COLO668 (cell line): ENCODE results near the gene WTAP.
"Not testable (repeated sequence)": the region's sequence is repeated elsewhere in the genome, so short reads cannot be mapped to it uniquely, and the experiment has no call there.

Source experiments
- DNase-seq: peaks from one replicate; lab custom pipeline; 2025; ENCODE audit not compliant: unreplicated experiment; lab: John Stamatoyannopoulos, UW

The WTAP gene

DNA sequence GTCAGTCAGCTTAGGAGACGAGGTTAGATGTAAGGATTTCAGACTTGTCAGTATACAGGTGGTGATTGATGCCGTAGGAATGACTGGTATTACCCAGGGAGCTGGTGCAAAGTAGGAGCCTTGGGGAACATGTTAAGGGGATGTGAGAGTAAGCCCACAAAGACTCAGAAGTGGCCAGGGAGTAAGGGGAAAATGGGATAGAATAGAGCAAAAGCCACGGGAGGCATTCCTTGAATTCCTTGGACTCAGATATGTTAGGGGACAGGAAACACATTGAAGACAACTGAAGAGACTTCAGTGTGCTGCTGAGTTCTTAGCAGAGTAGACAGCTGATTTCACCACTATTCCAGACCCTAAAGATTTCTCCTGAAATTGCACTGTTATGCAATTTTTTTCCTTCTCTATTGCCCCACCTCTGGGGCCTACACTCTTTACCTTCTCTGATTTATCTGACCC, 33.3 kb downstream of the WTAP start:
- DNase-seq, result no peak

DNA sequence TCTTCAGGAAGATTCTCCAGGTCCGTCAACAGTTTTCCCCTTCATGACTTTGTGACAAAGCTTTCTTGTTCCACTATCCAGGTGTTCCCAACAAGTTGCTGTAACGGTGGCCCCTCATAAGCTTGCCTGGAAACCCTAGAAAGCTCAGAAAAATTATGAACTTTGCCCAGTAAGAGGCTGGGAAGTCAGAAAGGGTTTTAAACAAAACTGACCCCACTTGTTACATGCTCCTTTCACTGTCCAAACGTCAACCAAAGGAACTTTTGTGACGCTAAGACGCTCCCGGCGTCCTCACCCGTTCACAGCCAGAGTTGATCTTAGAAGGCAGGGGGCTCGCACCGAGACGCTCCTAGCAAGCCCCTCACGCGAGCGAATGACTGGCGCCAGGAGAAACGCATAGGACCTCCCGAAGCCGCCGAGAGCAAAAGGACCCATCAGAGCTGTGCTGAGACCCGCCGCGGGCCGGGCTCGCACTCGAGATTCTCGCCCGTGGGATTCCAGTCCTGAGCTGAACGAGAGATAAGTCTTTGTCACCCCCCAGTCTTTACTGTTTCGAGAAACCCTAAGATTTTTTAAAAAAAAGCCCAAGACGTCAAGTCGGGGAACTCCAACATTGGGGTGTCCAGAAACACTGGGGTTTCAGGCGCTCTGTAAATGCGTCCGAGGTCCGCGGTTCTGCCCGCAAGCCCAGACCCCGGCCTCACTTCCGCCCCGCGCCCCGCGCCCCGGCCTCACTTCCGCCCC, 34.0 kb downstream of the WTAP start:
- peak; percentile 19 for DNase-seq

DNA sequence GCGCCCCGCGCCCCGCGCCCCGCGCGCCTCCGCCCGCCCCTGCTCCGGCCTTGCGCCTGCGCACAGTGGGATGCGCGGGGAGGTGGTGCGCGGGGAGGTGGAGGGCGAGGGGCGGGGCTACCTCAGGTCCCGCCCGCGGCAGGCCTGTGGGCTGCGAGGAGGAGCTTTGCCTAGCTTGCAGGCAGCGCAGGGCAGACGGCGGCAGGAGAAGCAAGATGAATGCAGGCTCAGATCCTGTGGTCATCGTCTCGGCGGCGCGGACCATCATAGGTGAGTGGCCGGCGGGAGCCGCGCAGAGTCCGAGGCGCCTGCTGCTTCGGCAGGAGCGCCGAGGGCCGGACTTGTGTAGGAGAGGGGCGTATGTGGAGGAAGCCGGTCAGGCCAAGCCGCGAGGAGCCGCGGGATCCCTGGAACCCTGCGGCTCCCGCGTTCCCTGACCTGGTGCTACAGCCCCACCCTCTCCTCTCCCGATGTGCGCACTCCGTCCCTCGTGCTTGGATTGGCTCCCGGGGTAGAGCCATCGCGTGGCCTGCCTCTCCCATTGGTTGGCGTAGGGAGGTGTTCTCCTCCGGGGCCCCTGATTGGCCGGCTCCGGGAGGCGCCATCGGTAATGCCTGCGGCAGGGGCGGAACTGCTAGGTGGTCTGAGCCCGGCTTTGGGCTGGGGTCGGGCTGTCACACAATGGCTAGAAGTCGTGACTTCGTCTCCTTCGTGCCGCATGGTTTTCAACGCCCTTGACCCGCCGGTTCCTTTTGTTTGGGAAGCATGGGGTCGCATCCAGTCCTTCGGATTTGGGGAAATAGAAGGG, 34.8 kb downstream of the WTAP start, which contains the start of gene ACAT2:
TSS of gene ACAT2 (plus strand) at position 173 of the 808 bp plus-strand sequence. CDS start at position 216, 43 bp downstream.
- peak; percentile 89 for DNase-seq

DNA sequence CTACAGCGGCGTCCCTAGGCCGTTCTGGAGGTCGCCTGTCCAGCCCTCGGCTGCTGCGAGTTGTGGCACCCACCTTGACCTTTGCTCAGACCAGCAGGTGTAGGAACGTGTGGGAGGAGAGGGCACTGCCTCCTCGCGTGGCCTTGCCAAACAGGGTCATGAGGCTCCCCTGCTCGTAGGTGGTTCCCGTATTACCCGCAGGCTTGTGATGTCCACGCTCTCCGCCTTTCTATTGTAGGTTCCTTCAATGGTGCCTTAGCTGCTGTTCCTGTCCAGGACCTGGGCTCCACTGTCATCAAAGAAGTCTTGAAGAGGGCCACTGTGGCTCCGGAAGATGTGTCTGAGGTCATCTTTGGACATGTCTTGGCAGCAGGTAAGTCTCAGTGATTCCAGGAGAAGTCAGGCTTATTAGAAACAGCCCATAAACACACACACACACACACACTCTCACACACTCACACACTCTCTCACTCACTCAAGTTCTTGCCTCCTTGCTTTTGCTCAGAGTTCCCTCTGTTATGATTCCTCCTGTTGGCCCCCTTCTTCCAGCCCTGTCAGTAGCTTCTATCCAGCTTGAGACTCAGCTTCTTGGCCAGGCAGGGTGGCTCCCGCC, 35.5 kb downstream of the WTAP start:
- no peak for DNase-seq

DNA sequence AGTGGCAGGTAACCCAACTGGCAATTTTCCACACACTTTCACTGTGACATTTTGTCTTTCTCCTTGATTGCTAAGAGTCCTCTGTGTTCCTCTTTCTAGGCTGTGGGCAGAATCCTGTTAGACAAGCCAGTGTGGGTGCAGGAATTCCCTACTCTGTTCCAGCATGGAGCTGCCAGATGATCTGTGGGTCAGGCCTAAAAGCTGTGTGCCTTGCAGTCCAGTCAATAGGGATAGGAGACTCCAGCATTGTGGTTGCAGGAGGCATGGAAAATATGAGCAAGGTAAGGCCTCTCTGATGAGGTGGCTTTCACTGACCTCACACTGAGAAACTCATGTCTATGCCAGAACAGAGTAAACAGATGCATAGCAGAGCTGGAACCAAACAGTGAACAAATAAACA, 39.6 kb downstream of the WTAP start:
- DNase-seq, result no peak

DNA sequence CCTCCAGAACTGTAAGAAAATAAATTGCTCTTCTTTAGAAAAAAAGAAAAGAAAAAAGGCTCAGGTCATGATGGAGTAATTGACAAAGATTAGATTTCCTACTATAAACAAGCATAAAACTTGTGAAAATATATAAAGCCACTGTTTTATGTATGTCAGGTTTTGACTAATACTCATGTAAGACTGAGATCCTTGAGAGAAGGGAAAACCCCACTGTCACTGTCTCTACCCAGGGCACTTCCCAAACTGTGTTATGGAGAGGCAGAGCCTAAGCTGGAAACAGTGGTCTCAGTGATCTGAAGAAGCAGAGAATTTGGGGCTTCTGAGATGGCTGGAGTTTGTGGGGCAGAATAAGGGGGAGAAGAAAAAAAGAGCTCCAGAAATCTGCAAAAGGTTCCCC, 42.2 kb downstream of the WTAP start:
- DNase-seq, result no peak

DNA sequence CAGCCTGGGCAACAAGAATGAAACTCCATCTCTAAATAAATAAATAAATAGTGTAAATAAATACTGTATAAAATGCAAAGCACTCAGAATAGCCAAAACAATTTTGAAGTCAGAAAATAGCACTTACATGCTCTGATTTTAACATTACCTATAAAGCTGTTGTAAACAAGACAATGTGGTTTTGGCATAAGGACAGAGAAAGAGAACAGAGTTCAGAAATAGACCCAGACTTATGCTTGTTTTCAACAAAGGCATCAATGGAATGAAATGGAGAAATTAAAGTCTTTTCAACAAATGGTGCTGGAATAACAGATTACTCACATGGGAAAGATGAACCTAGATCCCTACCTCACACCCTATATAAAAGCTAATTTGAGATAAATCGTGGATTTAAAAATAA, 44.9 kb downstream of the WTAP start:
- DNase-seq, result no peak

DNA sequence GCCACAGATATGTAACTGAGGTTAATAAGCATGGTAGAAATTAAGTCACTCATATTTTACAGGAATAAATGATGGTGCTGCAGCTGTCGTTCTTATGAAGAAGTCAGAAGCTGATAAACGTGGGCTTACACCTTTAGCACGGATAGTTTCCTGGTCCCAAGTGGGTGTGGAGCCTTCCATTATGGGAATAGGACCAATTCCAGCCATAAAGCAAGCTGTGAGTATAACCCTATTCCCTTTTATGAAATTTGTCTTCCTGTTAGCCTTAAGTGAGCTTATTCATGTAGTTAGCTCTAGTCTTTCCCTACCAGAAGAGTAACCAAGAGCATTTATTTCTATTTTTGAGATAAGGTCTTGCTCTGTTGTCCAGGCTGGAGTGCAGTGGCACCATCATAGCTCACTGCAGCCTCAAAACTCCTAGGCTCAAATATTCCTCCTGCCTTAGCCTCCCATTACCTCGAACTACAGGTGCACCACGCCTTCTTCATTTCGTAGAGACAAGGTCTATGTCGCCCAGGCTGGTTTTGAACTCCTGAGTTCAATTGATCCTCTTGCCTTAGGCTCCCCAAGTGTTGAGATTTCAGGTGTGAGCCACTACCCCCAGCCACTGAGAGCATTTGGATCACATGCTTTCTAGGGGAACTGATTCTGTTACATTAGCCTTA, 50.1 kb downstream of the WTAP start:
- no peak for DNase-seq

DNA sequence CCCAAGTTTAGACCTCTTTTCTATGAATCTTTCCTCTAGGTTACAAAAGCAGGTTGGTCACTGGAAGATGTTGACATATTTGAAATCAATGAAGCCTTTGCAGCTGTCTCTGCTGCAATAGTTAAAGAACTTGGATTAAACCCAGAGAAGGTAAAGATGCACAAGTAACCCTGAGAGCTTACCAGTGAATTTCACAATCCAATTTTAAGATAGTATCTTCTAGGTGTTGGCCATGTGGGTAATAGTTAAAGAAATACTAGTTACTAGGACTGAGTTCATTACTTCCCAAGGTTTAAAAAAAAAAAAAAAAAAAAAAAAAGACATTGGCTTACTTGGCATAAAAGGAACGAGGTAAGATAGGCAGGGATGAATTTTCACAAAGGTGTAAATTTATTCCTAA, 50.8 kb downstream of the WTAP start:
- DNase-seq, result no peak

DNA sequence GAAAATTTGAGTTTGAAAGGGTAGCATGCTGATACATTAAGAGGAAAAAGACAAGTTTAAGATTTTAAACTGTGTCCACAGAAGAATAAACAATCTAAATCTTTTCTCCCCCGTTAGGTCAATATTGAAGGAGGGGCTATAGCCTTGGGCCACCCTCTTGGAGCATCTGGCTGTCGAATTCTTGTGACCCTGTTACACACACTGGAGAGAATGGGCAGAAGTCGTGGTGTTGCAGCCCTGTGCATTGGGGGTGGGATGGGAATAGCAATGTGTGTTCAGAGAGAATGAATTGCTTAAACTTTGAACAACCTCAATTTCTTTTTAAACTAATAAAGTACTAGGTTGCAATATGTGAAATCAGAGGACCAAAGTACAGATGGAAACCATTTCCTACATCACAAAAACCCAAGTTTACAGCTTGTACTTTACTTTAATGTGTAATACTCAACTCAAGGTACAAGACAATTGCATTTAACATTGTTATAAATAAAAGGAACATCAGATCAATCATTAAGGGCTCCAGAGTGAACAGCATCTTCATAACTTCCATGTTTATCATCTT, 51.3 kb downstream of the WTAP start:
- no peak for DNase-seq

DNA sequence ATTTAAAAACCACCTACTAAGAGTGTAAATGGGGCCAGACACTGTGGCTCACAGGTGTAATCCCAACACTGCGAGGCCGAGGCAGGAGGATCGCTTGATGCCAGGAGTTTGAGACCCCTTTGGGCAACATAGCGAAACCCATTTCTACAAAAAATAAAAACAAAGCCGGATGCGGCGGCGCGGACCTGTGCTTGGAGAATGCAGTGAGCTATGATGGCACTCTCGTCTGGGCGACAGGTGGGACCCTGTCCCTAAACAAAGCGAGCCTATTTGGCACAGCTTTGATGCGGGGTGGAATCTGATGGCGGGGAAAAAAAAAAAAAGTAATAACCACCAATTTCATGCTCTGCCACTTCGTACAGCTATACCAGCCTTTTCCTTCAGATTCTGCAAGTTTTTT, 61.0 kb downstream of the WTAP start:
- no peak for DNase-seq

DNA sequence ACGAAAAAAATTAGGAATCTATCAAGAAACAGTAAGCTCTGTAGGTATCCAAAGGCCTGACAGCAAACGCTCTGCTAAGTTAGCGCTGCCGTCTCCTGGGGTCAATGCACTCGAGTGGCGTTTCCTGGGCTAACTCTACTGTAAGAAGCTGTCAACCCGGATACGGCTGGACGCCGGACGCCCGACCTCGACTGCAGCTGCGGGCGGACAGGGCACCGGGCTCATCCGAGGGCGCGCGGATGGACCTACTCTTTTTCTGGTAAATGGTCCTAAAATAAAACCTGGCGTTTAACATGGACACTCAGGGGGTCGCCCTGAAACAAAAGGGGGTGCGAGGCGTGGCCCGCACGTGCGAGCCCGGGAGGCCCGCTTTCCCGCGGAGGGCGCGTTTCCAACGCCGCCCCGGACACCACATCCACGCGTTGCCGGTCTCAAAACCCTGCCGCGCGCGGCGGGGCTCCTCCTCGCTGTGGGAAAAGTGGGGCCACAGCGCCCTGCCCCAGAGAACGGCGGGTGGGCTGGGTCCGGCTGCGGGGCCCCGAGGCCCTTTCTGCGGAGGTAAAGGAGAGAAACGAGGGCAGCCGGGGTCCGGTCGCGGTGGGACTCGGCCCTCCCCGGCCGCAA, 61.6 kb downstream of the WTAP start:
- DNase-seq, result peak; percentile 35

DNA sequence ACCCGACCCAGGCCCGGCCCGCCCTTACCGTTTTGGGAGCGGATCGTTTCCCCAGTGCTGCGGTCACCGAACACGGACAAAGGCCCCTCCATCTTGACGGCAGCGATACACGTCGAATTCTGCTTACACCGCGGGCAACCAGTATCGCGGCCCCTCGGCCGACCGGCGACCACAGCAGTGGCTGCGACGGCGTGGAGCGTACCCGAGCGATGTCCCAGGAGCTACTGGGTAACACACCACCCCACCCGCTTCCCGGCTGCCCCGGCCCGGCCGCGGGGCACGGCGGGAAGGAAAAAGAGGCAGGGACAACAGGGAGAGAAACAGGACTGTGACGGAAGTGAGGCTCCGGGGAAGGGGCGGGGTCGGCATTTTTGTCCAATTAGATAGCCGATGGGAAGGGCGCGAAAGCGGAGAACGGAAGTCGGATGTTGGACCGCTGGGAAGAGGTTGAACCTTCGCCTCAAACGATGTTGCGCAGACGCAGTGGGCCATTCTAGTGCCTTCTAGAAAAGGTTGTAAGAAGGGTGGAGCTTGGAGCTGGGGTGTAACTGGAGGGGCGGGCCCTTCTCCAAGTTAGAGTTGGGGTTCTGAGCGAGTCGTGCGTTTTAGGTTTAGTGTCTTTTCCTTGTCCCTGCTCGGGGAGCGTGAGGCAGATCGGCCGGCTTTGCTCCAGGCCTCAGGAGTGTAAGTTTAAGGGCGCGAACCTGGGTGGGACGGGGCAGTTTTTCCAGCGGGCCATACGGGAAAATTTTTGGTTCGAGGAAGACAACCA, 62.3 kb downstream of the WTAP start, which contains the start of gene TCP1:
TSS of gene TCP1 (minus strand) at position 226 of the 772 bp plus-strand sequence. CDS start at position 92, 134 bp downstream.
- DNase-seq, result peak; percentile 97

DNA sequence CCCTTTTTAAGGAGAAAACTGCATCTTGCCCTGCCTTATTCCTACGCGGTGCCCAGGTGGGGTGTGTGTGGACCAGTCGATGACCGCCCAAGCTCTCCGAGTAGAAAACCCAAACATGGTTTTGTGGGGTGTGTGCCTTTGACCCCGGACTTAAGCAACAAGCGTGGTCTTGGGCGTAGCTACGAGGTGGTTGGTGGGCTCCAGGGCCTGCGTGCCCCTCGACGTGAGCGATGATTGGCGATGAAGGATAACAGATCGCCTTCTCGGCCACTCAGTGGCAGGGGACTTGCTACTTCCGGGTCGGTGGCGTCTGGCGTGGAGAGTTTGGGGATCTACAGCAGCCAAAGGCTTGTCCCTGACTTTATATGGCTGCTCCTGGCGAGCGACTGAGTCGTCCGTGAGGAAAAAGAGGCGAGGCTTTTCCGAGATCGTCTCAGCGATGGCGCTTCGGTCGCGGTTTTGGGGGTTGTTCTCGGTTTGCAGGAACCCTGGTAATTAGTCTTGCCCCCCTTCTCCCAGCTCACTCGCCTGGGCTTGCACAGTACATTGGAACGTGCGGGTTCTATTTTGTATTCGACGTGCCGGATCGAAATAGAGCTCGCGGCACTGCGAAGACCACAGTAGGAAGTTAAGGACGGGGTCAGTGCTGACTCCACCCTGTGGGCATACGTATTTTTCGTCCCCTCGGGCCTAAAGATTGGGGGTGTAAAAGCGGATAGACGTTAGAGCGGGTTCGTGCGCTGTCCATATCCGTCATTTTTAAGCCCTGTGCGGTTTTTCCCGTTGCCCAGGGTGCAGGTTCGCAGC, 63.0 kb downstream of the WTAP start, which contains the start of gene MRPL18:
TSS of gene MRPL18 (plus strand) at position 319 of the 807 bp plus-strand sequence. CDS start at position 440, 121 bp downstream.
- peak; percentile 90 for DNase-seq

DNA sequence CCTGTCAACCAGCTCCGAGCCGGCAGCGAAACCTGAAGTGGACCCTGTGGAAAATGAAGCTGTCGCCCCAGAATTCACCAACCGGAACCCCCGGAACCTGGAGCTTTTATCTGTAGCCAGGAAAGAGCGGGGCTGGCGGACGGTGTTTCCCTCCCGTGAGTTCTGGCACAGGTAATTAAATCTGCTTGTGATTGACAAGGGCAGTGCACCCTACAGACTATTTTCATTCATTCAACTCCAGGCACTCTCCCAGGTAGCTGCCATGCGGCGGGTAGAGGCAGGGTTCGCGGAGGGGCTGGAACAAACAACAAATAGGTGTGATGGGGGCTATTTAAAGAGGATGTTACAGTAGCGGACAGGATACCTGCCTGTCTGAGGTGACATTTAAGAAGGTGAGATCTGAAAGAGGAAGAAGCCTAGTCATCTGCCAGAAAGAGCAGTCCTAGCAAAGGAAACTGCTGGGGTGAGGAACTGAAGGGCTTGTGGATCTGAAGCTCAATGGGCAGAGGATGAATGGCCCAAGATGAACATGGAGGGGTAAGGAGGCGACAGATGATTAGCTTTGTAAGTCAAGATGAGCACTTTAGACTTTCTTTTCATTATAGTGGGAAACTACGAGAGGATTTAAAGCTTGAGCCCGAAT, 63.8 kb downstream of the WTAP start:
- DNase-seq, result no peak

DNA sequence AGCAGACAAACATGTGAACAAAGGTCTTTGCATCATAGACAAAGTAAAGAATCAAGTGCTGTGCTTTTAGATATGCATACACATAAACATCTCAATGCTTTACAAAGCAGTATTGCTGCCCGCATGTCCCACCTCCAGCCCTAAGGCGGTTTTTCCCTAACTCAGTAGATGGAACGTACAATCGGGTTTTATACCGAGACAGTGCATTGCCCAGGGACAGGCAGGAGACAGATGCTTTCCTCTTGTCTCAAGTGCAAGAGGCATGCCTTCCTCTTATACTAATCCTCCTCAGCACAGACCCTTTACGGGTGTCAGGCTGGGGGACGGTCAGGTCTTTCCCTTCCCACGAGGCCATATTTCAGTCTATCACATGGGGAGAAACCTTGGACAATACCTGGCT, 67.7 kb downstream of the WTAP start:
- DNase-seq, result not testable (repeated sequence)

DNA sequence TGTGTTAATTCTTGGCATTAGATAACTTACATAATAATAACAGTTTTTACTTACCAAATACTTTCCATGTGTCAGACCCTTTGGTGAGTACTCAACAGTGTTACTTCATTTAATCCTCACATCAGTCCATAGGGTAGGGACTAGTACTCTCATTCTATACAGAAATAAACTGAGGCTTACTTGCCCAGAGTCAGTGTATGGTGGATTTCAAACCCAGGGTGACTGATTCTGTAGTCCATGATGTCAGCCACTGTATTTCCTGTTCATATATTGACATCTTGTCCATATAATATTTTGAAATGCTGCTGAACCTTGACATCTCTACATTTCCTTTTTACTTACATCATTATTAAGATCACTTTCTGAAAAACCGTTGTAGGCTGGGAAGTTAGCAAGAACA, 70.2 kb downstream of the WTAP start:
- no peak for DNase-seq
